GM19193 (cell line): ENCODE data around the gene SMAGP.

Experiments used
- POLR2A ChIP-seq: IDR thresholded peaks from 4 replicates; pipeline ENCODE4 v1.6.1; 2011; ENCODE audit not compliant: insufficient read depth, insufficient read length; ENCODE audit errors: extremely low read depth

SMAGP gene

GRCh38 chr12:51205350-51205749, 64.9 kb downstream of the SMAGP start:
- TF ChIP-seq POLR2A, result no peak

DNA sequence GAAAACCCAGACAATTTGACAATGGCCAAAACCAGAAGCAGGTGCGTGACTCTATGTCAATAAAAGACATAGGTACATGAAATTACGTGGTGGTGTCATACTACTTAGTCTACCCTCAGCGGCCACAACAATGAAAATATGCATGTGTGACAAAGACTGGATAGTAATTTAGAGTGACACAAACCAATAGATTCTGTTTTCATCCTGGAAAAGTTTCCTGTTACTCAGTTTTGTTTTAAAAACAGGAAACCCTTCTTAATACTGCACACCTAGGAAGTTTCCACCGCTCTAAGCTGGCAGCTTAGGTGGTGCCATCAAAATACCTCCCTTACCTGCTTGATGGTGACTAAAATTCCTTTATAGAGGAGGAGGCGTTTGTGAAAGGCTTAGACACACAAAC, 67.5 kb downstream of the SMAGP start:
- TF ChIP-seq POLR2A, result no peak

GRCh38 chr12:51200806-51201205, 69.4 kb downstream of the SMAGP start:
- no peak for TF ChIP-seq POLR2A

GRCh38 chr12:51200156-51200555, 70.1 kb downstream of the SMAGP start:
- no peak for TF ChIP-seq POLR2A

GRCh38 chr12:51199366-51199945, 70.8 kb downstream of the SMAGP start:
- no peak for TF ChIP-seq POLR2A

- no peak for TF ChIP-seq POLR2A
Measured at GRCh38 chr12:51198568-51199365, 71.4 kb downstream of the SMAGP start.

GRCh38 chr12:51197736-51198567, 72.3 kb downstream of the SMAGP start:
- TF ChIP-seq POLR2A, result no peak

GRCh38 chr12:51196547-51196946, 73.7 kb downstream of the SMAGP start:
- no peak for TF ChIP-seq POLR2A

DNA sequence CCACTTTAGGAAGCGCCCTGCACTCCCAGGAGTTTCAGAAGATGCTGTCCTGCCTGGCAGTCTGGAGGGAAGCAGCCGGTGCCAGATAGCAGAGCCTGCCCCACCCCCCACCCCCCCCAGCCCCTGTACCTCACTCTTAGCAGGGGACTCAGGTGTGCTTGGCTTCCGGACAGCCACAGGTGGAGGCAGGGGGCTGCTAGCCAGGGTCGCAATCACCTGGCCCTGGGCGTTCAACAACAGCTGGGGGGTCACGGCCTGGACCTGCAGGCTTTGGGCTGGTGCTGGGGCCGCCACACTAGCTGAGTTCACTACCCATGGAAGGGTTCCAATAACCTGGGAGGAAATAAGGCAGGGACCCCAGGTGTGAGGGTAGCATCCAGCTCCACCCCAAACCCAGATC, 74.4 kb downstream of the SMAGP start:
- no peak for TF ChIP-seq POLR2A
